Common myeloid progenitor, CD34-positive (primary cell): Measurements from ENCODE around the gene ZDHHC14.

Experiments
- CTCF ChIA-PET: fragments of 350-600 bp; sonication (Branson Sonifier 250); formaldehyde crosslinking; loops from one replicate; lab custom pipeline; 2021; ENCODE audit warnings: antibody characterized with exemption; lab: Charles Lee
- POLR2A ChIA-PET: fragments of 350-600 bp; sonication (Branson Sonifier 250); formaldehyde crosslinking; loops from one replicate; lab custom pipeline; 2021; ENCODE audit warnings: antibody characterized with exemption; lab: Charles Lee
- DNase-seq, 3 donors: peaks; one replicate each; pipeline versions ENCODE4 v3.0.0 to v3.0.0-alpha.2; 2013
- H3K27ac ChIP-seq, 2 experiments: 1 replicate in 1 of 2; 2 replicates in 1 of 2; pipeline ENCODE4 v1.7.0; 2013; ENCODE audit warnings: inconsistent platforms in 2 of 2, low read length in 2 of 2, mild to moderate bottlenecking in 2 of 2, low read depth in 1 of 2, moderate library complexity in 1 of 2; ENCODE audit not compliant: severe bottlenecking in 2 of 2, insufficient read depth in 1 of 2, poor library complexity in 1 of 2
- H3K27me3 ChIP-seq, 5 experiments: replicated peaks in 2 of 5; 1 replicate in 3 of 5; 2 replicates in 2 of 5; pipeline versions ENCODE4 v1.6.1 to v1.7.0; 2013; ENCODE audit warnings: low read length in 4 of 5, mild to moderate bottlenecking in 2 of 5, moderate library complexity in 2 of 5, inconsistent platforms in 1 of 5; ENCODE audit not compliant: insufficient read depth in 5 of 5, control insufficient read depth in 4 of 5
- H3K36me3 ChIP-seq, 4 experiments: 1 replicate in 2 of 4; 2 replicates in 2 of 4; pipeline versions ENCODE4 v1.6.1 to v1.7.0; 2013; ENCODE audit warnings: low read length in 3 of 4, control low read depth in 1 of 4, mild to moderate bottlenecking in 1 of 4; ENCODE audit not compliant: control insufficient read depth in 4 of 4, insufficient read depth in 4 of 4
- H3K4me1 ChIP-seq, 4 experiments: 1 replicate in 3 of 4; 2 replicates in 1 of 4; pipeline versions ENCODE4 v1.6.1 to v1.7.1; 2013; ENCODE audit warnings: low read length in 3 of 4, mild to moderate bottlenecking in 3 of 4, control low read depth in 1 of 4, inconsistent platforms in 1 of 4, moderate library complexity in 1 of 4; ENCODE audit not compliant: control insufficient read depth in 4 of 4, insufficient read depth in 4 of 4; ENCODE audit errors: control extremely low read depth in 1 of 4
- H3K4me3 ChIP-seq, 7 experiments: 1 replicate in 4 of 7; 2 replicates in 3 of 7; pipeline versions ENCODE4 v1.5.1 to v1.7.0; 2013; ENCODE audit warnings: mild to moderate bottlenecking in 7 of 7, low read length in 6 of 7, moderate library complexity in 6 of 7, inconsistent platforms in 2 of 7, low read depth in 2 of 7, control low read depth in 1 of 7; ENCODE audit not compliant: insufficient read depth in 4 of 7, control insufficient read depth in 1 of 7; ENCODE audit errors: extremely low read depth in 1 of 7
- H3K9me3 ChIP-seq, 5 experiments: 1 replicate in 4 of 5; 2 replicates in 1 of 5; pipeline versions ENCODE4 v1.6.1 to v1.7.1; 2013; ENCODE audit warnings: low read length in 4 of 5, mild to moderate bottlenecking in 2 of 5, inconsistent platforms in 1 of 5, low read depth in 1 of 5, moderate library complexity in 1 of 5; ENCODE audit not compliant: control insufficient read depth in 4 of 5, insufficient read depth in 2 of 5; ENCODE audit errors: control extremely low read depth in 1 of 5
- WGBS: methylation state at CpG from one replicate; pipeline ENCODE4 v1.1.5; 2013; ENCODE audit not compliant: insufficient coverage; 5-methylcytosine and 5-hydroxymethylcytosine counted together

The ZDHHC14 gene

DNA sequence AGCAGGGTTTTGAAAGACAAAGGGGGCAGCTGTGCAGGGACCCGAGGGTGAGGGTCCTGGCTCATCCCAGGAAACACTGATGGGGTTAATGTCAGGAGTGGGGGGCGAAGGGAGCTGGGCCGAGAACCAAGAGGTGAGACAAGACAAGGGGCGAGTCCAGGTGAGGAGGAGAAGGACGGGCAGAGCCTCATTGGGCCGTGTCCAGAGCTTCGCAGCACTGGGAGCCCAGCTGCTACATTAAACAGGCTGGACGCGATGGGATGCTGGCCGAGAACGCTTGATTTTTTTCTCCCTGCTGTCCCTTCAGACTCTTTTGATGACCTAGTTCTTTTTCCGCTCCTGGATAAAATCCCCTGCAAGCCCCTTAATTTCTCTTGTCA lies 269.3 kb downstream of the ZDHHC14 start:
- Histone ChIP-seq H3K4me3 (no peak overlapping the region), H3K4me1 (peaks cover 11 to 46% (median 43%) of the 10 kb centered on the region in 4 experiments), H3K27ac (no peak overlapping the region), H3K27me3 (no peaks in the 10 kb centered on the region), H3K36me3 (peaks cover 0 to 7% (median 4%) of the 10 kb centered on the region in 4 experiments), H3K9me3 (no peaks in the 10 kb centered on the region)
- ChIA-PET POLR2A (no interaction called here), CTCF (interaction anchor here (9.1 kb wide), 1 partner anchor 16 kb away, joined by 77 read pairs; no protein-coding TSS in a partner anchor)
- no peak for DNase-seq
- WGBS: 98% methylated on average over 12 of the region's 12 CpGs

DNA sequence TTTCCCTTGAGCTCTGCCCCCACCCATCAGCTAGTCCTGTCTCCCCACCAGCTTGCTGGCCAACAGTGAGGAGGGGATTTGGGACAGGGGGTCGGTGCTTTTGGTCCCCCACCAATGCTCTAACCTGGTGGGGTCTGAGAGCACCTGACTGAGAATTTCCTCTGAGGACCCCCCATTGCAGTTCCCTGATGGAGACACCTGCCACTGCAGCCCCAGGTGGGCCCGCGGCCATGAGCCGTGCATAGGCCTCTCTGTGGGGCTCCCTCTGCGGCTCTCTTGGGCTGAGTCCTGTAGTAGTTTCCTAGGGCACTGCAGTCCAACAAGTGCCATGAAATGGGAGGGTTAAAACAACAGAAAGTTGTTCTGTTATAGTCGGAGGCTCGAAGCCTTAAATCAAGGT lies 269.8 kb downstream of the ZDHHC14 start:
- DNase-seq: no peak
- H3K9me3 ChIP-seq: no peaks in the 10 kb centered on the region
- peaks cover 0 to 8% (median 4%) of the 10 kb centered on the region in 4 experiments for H3K36me3 ChIP-seq
- no peak overlapping the region for H3K27ac ChIP-seq
- ChIA-PET POLR2A (no interaction called here), CTCF (interaction anchor here (9.1 kb wide), 1 partner anchor 15 kb away, joined by 77 read pairs; no protein-coding TSS in a partner anchor)
- no peaks in the 10 kb centered on the region for H3K27me3 ChIP-seq
- WGBS: 99% methylated on average over 7 of the region's 7 CpGs
- H3K4me1 ChIP-seq: peaks cover 11 to 41% (median 38%) of the 10 kb centered on the region in 4 experiments
- H3K4me3 ChIP-seq: no peak overlapping the region

DNA sequence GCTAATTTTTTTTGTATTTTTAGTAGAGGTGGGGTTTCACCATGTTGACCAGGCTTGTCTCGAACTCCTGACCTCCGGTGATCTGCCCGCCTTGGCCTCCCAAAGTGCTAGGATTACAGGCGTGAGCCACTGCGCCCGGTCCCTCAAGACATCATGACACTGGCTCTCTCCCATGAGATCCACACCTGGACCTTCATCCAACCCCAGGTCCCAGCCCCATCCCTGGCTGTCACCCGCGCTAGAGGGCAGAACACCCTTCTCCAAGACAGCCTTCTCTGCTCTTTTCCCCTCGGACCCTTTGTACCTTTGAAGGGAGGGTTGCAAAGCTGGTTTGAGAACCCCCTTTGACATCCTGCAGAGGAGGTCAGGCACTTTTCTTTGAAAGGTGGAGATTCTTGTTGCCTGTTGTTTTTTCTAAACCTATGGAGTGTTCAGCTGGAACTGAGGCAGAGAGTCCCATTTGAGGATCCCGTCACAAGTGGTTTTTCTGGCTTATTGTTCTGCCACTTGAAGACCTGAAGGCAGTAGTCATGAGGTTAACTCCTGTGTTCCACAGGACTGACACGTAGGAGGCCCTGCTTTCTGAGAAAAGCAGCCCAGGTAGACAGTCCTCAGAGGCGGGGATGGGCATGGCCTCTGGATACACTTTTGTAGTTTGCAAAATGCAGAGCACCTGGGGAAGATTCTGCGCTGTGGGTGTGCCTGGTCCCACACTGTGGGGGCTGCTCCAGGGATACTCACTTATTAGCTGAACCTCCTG lies 270.9 kb downstream of the ZDHHC14 start:
- Histone ChIP-seq H3K27me3 (no peaks in the 10 kb centered on the region), H3K36me3 (peaks cover 0 to 8% (median 4%) of the 10 kb centered on the region in 4 experiments), H3K4me3 (no peak overlapping the region), H3K9me3 (no peaks in the 10 kb centered on the region), H3K4me1 (peaks cover 5 to 33% (median 29%) of the 10 kb centered on the region in 4 experiments), H3K27ac (no peak overlapping the region)
- ChIA-PET CTCF (no interaction called here), POLR2A (no interaction called here)
- WGBS: 88% methylated on average over 9 of the region's 13 CpGs
- no peak for DNase-seq

DNA sequence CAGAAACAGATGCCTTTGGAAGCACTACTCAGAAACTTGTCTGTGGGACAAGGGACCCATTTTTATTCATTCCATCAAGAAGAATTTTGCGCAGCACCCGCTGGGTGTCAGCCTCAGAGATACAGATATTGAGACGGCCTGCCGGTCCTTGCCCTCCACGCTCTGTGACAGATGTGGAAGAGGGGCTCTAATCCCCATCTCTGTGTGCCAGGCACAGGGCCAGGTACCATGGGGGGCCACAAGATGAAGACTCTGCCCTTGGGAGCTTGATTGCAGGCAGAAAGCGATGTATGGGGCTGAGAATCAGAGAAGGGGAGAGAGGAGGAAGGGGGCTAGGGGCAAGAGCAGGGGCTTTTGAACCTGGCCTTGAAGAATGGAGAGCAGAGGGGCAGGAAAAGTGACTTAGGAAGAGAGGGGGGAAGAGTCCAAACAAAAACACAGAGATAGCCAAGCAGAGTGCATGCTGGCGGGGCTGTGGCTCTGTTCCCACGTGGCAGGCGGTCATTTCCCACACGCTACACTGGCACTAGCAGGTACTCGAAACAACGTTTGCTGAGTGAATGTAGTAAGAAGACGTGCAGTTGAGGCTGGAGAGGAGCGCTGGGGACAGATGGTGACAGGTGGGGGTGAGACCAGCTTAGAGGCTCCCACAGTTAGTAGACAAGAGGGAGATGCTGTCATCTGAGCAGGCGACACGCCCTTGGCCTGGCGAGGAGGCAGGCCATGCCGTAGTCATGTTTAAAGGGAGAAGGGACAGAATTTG lies 271.8 kb downstream of the ZDHHC14 start:
- CTCF ChIA-PET: no interaction called here
- H3K27ac ChIP-seq: no peak overlapping the region
- POLR2A ChIA-PET: interaction anchor here (0.7 kb wide), 1 partner anchor 105 kb away, joined by 3 read pairs; no protein-coding TSS in a partner anchor
- no peak for DNase-seq
- peaks cover 2 to 25% (median 20%) of the 10 kb centered on the region in 4 experiments for H3K4me1 ChIP-seq
- WGBS: 98% methylated on average over 18 of the region's 18 CpGs
- no peaks in the 10 kb centered on the region for H3K9me3 ChIP-seq
- no peak overlapping the region for H3K4me3 ChIP-seq
- H3K27me3 ChIP-seq: no peaks in the 10 kb centered on the region
- peaks cover 0 to 8% (median 4%) of the 10 kb centered on the region in 4 experiments for H3K36me3 ChIP-seq

DNA sequence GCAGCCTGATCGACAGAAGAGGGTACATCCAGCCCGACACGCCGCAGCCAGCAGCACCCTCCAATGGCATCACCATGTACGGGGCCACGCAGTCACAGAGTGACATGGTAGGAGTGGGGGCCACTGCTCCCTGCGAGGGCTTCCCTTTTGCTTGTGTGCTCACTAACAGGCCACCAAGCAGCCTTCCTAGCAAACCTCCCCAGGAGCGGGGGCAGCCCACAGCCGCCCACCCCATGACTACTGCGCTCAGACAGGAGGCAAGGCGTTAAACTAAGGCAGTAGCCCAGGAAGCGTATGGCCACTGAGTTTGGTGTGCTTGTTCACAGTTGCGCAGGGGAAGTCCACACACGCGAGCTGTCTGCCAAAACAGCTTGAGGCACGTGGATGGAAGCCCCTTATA lies 272.5 kb downstream of the ZDHHC14 start:
- WGBS: 96% methylated on average over 15 of the region's 16 CpGs

DNA sequence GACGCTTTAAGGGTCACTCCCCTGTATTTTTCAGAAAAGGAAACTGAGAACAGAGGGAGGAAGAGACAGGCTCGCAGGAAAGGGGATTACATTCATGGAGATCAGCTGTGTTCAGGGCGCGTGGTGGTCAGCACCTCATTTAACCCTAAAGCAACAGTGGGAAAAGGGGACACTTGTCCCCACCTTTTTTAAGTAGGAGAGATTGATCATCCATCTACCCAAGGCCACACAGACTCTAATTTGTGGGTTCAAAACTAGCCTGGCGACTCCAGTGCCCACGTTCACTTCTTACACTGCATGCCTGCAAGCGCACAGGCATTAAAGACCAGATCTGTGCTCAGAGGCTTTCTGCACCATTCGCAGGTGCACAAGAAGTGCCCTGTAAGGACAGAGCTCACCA lies 274.1 kb downstream of the ZDHHC14 start:
- no peaks in the 10 kb centered on the region for H3K9me3 ChIP-seq
- 100% methylated on average over 6 of the region's 8 CpGs for WGBS
- H3K27ac ChIP-seq: no peak overlapping the region
- H3K4me1 ChIP-seq: peaks cover 0 to 7% (median 7%) of the 10 kb centered on the region in 4 experiments
- no peaks in the 10 kb centered on the region for H3K27me3 ChIP-seq
- no peak overlapping the region for H3K4me3 ChIP-seq
- POLR2A ChIA-PET: interaction anchor here (0.6 kb wide), 1 partner anchor 410 kb away, joined by 4 read pairs; no protein-coding TSS in a partner anchor
- no peak for DNase-seq
- peaks cover 0 to 8% (median 4%) of the 10 kb centered on the region in 4 experiments for H3K36me3 ChIP-seq
- CTCF ChIA-PET: interaction anchor here (7.2 kb wide), 1 partner anchor 13 kb away, joined by 63 read pairs; no protein-coding TSS in a partner anchor

More for the DNA sequence above, 272.5 kb downstream of the ZDHHC14 start:
- Histone ChIP-seq H3K27me3 (no peaks in the 10 kb centered on the region), H3K4me3 (no peak overlapping the region), H3K36me3 (peaks cover 0 to 8% (median 4%) of the 10 kb centered on the region in 4 experiments), H3K27ac (no peak overlapping the region), H3K9me3 (no peaks in the 10 kb centered on the region), H3K4me1 (peaks cover 0 to 17% (median 13%) of the 10 kb centered on the region in 4 experiments)
- DNase-seq: no peak
- CTCF ChIA-PET: no interaction called here
- POLR2A ChIA-PET: no interaction called here
